Measurements from ENCODE around the gene SPSB2. TPM values are rescaled to one million over a fixed set of nuclear protein-coding genes. Genes with fewer than 3 reads are reported as not detected.
"Not testable (repeated sequence)": the region's sequence is repeated elsewhere in the genome, so short reads cannot be mapped to it uniquely, and the experiment has no call there.

SPSB2 gene
- total RNA-seq, 1 donor from 2014 or later = 11.5 TPM

GRCh38 chr12:6866163-6866919 is 6.8 kb downstream of the SPSB2 start:
- Mint-ChIP-seq H3K4me3 (ENCODE audit: unreplicated experiment) (peak overlapping the region; percentile 91), H3K4me1 (ENCODE audit: unreplicated experiment) (peaks cover 36% of the 10 kb centered on the region), H3K9me3 (ENCODE audit: unreplicated experiment) (no peaks in the 10 kb centered on the region), H3K27ac (ENCODE audit: unreplicated experiment) (peak overlapping the region; percentile 95), H3K36me3 (ENCODE audit: unreplicated experiment) (peaks cover 38% of the 10 kb centered on the region), H3K27me3 (ENCODE audit: unreplicated experiment) (no peaks in the 10 kb centered on the region)
- DNase-seq (ENCODE audit: extremely low spot score, unreplicated experiment) = no peak
- TF ChIP-seq CTCF (IDR thresholded peaks at IDR 0.05) = no peak

- H3K4me1 Mint-ChIP-seq (ENCODE audit: unreplicated experiment) = peaks cover 26% of the 10 kb centered on the region
- H3K27me3 Mint-ChIP-seq (ENCODE audit: unreplicated experiment); H3K4me3 Mint-ChIP-seq (ENCODE audit: unreplicated experiment); H3K9me3 Mint-ChIP-seq (ENCODE audit: unreplicated experiment); DNase-seq (ENCODE audit: extremely low spot score, unreplicated experiment): not testable (repeated sequence)
- peaks cover 41% of the 10 kb centered on the region for H3K36me3 Mint-ChIP-seq (ENCODE audit: unreplicated experiment)
- H3K27ac Mint-ChIP-seq (ENCODE audit: unreplicated experiment) = peak overlapping the region; percentile 6
Observed at GRCh38 chr12:6865307-6865706, 7.8 kb downstream of the SPSB2 start.

- Mint-ChIP-seq H3K9me3 (ENCODE audit: unreplicated experiment) (no peaks in the 10 kb centered on the region), H3K27me3 (ENCODE audit: unreplicated experiment) (no peaks in the 10 kb centered on the region), H3K4me1 (ENCODE audit: unreplicated experiment) (peaks cover 16% of the 10 kb centered on the region), H3K36me3 (ENCODE audit: unreplicated experiment) (peaks cover 34% of the 10 kb centered on the region), H3K4me3 (ENCODE audit: unreplicated experiment) (no peak overlapping the region), H3K27ac (ENCODE audit: unreplicated experiment) (no peak overlapping the region)
- DNase-seq (ENCODE audit: extremely low spot score, unreplicated experiment) = no peak
- no peak for TF ChIP-seq CTCF (IDR thresholded peaks at IDR 0.05)
Observed at GRCh38 chr12:6863586-6864321, 9.3 kb downstream of the SPSB2 start.

GRCh38 chr12:6863033-6863432 is 10.1 kb downstream of the SPSB2 start:
- Mint-ChIP-seq H3K36me3 (ENCODE audit: unreplicated experiment) (peaks cover 38% of the 10 kb centered on the region), H3K27me3 (ENCODE audit: unreplicated experiment) (no peaks in the 10 kb centered on the region), H3K4me3 (ENCODE audit: unreplicated experiment) (no peak overlapping the region), H3K4me1 (ENCODE audit: unreplicated experiment) (peaks cover 9% of the 10 kb centered on the region), H3K27ac (ENCODE audit: unreplicated experiment) (no peak overlapping the region), H3K9me3 (ENCODE audit: unreplicated experiment) (no peaks in the 10 kb centered on the region)
- no peak for TF ChIP-seq CTCF (IDR thresholded peaks at IDR 0.05)
- DNase-seq (ENCODE audit: extremely low spot score, unreplicated experiment) = no peak

GRCh38 chr12:6861391-6861790 is 11.7 kb downstream of the SPSB2 start:
- Mint-ChIP-seq H3K9me3 (ENCODE audit: unreplicated experiment) (no peaks in the 10 kb centered on the region), H3K4me1 (ENCODE audit: unreplicated experiment) (peaks cover 2% of the 10 kb centered on the region), H3K36me3 (ENCODE audit: unreplicated experiment) (peaks cover 45% of the 10 kb centered on the region), H3K4me3 (ENCODE audit: unreplicated experiment) (no peak overlapping the region), H3K27me3 (ENCODE audit: unreplicated experiment) (no peaks in the 10 kb centered on the region), H3K27ac (ENCODE audit: unreplicated experiment) (no peak overlapping the region)
- TF ChIP-seq CTCF (IDR thresholded peaks at IDR 0.05) = no peak
- DNase-seq (ENCODE audit: extremely low spot score, unreplicated experiment) = no peak

All from osteocyte (in vitro differentiated cells).